Activated gamma-delta T cell treated with anti-CD3 and anti-CD28 coated beads, Interleukin-2, amount 50 U/mL, for 16 hours (primary cell): Measurements from ENCODE around the gene TMEM108.

ENCODE experiments used
- DNase-seq: peaks from one replicate; pipeline ENCODE4 v3.0.0-alpha.2; 2020; ENCODE audit warnings: low read depth

Gene TMEM108

DNA sequence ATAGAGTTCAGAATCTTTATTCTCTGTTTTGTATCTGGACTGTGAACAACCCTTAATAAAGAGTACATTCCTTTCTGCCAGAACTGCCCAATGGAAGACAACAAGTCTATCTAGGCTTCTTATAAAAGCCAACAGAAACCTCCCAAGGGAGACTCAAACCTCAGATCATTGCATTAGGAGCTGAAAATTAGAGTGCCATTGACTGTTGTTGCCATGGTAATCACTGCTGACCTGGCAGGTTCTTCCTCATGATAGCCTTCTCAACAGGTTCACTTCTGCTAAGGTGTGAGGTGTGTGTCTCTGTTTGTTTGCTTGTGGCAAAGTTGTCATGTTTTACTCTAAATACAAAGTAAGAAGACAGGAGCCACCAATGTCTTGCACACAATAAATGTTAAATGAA lies 79.2 kb downstream of the TMEM108 start:
- DNase-seq, result no peak

DNA sequence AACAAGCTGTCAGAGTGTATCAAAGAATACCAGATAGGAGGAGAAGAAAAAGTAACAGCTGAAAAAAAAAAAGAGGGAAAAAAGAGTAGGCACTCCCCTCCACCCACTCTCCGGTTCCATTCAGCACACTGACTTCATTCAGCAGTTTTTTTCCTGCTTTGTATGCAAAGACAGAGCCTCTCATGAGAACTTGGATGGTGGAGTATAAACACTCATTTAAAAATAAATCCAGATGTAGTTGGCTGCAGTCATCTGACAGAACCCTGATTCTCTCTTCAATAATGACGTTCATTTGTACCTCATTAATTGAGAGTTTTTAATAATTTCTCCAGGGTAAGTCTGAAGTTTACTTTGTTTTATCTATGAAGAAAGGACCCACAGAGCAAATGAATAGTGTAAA lies 81.0 kb downstream of the TMEM108 start:
- no peak for DNase-seq

DNA sequence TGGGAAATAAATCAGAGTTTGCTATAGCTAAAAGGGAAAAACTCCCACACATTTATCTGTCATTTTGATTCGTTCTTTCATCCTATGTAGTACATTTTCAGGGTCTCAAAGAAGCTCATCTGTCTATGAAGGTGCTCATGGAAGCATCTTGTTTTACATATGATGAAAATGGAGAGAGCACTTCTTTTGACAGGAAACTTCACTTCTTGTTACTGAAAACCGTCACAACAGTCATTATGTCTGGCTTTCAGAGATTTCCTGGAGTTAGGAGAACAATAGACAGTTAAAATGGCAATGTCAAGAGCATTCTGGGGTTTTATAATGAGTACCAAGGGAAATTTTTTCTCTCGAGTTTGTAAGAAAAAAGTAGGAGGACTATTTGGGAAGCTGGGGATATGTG lies 83.3 kb downstream of the TMEM108 start:
- DNase-seq, result no peak

DNA sequence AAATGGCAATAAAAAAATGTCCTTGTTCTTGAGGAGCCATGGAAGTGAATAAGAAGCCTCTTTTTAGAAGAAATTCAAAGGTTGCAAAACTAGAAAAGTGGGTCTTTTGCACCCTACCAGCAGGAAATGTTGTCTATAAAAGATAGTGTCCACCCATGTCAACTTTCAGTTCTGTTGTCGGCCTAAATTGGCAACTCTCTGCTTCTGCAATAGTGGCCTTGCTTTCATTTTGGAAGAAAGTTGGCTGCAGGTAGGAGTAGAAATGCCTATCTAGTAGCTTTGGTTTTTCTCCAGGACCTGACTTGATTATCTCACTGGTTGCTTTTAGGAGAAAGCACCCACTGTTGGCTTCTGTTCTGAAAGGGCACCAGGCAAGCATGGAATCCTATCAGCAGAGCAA lies 85.4 kb downstream of the TMEM108 start:
- no peak for DNase-seq

DNA sequence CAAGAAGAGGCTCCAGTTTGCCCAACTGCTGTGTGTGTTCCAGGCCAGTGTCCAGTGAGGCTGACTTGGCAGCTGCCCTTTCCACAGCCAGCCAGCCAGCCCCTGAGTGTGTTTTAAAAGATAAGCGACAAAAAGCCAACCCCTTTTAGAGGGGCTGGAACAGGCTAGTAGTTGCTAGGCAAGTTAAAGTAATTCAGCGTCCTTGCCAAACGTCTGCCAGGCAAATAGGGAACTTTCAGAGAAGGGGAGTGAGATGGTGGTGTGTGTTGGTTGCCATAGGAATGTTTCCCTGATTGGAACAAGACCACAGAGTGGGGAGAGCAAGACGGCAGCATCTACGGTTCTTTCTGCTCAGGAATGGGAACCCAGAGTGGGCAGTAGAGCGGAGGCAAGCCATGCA lies 86.3 kb downstream of the TMEM108 start:
- DNase-seq, result no peak

DNA sequence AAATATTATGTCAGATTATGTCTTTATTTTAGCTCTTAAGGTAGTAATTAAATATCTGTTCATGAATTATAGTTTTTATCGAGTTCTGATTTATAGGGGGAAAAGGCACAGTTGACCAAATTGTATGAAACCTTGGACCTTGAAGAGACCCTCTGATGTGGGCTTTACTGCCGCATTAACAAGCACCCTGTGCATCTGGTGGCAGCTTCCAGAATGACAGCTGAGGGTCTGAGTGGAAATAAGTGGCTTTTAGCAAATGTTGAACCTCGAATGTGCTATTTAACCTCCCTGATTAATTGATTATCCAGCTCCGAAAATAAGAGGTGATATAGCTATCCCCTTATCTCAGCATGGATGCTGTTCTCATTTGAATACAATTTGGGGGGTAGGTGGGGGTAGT lies 87.0 kb downstream of the TMEM108 start:
- DNase-seq, result no peak

DNA sequence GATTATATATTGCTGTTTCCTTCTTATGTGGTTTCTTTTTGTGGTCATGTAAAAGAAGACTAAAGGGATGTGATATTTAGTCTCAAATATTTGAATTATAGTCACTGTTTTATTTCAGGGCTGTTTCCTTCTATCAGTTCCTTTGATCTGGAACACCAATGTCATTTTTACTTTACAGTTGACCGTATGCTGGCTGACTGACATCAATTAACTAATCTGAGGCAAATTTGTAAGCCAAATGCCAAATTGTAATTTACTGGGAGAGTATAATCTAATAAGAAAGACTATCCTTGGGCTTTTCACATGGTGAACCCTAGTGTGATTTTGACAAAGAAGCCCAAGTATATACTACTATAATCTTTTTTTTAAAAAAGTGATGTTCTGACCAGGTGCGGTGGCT lies 87.6 kb downstream of the TMEM108 start:
- DNase-seq, result no peak

DNA sequence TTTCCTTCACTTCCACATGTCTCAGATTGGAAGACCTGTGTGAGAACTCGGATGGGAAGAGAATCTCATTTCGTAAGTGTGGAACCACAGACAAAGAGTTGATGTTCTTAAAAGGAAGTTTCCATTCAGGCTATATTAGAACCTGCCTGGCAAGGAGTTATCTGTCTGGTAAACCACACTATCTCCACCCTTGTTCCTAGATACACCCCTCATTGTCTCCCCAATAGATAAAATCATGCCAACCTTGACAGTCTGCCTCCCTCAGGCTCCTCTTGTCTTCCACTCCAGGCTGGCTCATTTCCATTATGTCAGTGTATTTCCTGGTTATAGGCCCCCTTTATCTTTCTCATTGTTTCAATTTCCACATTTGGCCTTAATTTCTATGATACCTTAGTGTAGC lies 89.2 kb downstream of the TMEM108 start:
- DNase-seq, result no peak

DNA sequence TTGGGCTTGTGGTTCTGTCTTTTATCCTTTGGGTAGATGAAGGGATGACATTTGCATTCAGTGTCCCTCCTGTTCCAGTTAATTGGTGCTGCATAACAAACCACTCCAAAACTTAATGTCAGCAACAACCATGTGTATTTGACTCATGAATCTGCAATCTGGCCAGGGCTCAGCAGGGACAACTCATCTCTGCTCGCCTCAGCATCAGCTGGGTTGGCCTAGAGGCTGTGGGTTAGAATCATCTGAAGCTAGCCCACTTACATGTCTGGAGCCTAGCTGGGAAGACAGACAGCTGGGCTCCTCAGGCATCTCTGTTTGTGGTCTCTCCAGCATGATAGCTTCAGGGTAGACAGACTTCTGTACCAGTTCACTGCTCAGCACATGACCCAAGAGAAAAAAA lies 92.0 kb downstream of the TMEM108 start:
- DNase-seq, result no peak

DNA sequence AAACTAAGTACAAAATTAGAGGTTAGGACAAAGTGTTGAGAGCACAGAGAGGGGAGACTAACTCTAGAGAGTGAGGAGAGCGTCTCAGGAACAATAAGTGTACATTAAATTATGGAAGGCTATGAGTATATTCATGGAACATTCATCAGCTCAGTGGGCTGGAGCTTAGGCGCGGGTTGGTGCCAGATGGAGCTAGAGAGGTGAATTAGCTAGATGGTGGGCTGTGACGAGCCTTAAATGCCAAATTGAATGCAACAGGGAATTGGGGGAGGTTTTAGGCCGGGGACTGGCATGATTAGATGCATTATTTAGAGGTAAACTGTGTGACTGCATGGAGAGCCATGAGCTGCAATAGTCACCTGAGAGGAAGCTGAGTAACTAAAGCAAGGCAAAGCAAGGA lies 97.1 kb downstream of the TMEM108 start:
- no peak for DNase-seq

DNA sequence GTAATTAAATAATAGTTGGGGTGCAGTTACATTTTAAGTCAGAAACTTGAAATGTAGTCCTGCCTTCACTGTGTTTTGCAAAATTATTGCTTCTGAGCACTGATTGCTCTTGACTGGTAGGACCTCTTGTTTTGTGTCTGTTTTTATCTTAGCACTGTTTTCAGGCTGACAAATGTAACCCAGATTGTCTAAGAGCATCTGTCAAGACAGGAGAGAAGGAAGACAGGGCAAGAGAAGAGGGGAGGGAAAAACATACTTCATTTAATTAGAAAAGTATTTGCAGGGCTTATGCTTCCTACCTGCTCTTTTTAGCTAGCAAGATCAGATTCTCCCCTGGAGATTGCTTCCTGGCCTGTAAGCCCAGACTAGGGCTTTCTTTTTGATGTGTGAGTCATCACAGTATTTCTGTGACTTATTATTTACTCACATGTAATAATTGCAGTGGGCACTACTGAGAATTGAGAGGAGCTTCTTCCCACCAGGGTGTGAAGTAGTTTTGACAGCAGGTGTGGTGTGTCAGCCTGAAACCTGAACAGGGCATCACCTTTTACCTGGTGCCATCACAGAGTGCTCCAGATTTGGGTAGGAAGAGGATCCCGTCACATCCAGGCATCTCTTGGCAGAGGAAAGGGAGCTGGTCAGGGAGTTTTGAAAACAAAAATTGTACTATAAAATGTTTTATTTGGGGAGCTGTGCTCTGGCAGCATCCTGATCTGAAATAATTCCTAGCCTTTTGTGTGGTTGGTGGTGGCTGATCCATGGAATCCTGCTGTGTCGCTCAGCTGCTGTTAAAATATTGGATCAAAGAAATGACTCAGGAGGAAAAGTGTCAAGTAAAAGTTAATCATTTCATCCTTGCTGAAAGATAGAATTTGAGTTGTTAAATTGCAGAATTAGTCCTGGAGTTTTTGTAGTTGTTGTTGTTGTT lies 98.2 kb downstream of the TMEM108 start:
- no peak for DNase-seq

DNA sequence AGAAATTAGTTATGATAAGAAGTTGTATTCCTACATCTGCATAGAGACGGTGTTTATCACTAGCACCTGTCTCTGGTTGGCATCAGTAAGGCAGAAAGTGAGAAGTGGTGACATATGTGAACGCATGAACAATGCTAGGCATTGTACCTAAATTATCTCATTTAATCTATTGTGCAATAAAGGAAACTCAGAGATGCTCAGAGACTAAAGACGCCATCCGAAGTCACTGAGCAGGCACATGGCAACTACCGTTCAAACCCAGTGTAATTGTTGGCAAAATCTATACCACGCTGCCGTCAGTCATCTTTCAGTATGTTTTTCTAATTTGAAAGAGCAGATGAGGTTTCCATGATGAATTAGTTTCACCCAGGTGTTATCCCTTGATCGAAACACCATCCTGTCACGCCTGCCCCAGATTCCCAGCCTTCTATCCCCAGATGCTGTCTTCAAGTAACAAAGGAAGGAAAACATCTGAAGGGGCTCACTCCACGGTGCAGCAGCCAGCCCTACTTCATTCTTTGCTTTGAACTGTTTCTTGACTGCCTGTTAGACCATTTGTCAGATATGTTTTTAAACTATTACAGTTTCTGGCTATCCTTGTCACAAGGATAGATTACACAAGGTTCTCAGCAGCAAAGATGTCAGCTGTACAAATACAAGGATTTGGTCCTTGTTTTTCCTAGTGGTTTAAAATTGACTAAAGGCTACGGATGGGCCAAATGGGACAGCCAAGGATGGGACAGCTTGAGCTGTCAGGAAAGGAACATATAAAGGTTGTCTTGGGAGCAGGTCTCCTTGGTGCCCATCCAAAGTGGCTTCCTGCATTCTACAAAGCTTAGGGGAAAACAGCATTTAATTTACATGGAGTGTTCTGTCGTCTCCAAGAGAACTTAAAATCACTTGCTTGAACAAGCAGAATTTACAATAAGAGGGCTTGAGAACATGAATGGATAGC lies 99.1 kb downstream of the TMEM108 start:
- no peak for DNase-seq

DNA sequence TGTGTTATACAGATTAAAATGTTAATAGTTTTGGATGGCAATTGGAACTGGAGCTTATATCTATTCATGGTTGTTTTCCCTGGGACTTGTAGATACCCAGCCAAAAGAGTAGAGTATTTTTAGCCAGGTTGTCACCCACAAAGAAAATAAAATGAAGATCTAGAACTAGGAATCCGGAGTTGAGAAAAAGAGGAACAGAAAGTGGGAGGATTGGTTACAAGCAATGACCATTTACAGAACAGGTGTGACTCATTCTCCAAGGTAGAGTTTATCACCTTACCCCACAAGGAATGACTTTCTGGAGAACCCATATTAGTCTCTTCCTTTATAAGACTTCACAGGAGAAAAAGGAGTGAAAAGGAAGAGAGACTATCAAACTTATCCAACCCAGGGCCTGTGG lies 99.8 kb downstream of the TMEM108 start:
- no peak for DNase-seq

DNA sequence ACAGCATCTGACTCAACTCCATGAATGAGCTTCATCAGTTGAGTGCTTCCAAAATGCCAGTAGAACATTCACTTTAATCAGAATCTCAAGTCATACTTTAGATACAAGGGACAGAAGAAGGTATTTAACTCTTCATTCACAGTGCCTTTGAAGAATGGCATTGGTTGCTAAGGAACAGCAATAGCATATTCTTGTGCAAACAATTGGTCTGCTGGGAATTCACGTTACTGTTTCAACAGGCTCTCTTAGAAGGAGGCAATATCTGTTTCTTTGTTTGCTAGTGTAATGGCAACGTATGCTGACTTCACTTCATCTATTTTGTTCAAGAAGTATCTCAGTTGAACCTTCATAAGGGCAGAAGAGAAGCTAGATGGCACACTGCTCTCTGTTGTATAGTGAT lies 113.9 kb downstream of the TMEM108 start:
- no peak for DNase-seq

DNA sequence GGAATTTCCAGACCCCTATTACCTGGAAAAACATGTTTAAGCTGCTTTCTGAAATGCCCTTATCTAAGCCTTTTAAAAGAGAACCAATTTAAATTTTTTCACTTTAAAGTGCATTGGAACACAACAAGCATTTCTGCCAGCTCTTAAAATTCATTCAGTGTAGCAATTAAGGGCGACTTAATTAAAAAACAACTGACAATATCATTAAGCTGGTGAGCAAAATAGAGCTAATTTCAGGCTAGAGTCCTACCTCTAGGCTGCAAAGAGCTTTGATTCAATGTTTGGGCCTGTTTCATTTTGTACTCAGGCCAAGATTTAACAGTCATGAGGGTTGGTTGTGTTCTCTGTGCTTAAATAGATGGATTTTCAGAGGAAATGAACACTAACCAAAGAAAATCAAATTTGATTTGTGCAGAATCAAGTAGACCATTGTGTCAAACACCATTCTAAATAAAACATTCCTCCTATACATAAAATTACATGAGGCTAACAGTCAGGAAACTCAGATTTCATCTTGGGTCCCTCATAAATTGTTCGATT lies 114.6 kb downstream of the TMEM108 start:
- no peak for DNase-seq

DNA sequence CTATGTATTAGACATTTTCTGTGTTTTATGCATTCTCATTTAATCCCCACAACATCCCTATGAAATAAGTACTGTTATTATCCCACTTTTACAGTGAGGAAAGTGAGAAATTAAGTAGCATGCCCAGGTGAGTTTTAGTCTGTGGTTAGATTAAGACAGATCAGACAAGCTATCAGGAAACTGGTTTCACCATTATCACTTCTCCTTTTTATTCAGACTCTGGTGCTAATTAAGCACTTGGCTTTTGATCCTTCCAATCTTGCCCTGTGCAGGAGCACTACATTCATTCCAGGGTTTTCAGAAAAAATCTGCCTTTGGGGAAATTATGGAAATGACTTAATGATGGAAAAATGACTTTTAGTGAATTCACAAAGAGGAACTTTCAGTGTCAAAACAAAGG lies 115.2 kb downstream of the TMEM108 start:
- no peak for DNase-seq

DNA sequence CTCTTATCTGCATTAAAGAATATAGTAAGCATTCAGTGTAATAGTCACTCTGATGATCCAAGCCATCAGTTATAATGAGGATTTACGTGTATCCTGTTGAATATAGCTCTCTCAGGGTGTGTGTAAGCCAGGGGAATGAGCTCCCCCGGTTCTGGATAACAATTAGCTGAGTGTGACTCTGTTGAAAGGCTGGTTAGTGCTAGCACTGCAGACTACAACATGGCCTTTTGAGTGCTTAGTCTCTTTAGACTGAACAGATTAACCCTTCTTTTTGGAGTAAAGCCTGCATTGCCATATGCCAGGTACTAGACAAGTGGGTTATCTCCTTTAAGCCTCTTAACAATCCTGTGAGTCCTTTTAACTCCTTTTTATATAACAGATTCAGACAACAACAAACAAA lies 119.5 kb downstream of the TMEM108 start:
- DNase-seq, result no peak

DNA sequence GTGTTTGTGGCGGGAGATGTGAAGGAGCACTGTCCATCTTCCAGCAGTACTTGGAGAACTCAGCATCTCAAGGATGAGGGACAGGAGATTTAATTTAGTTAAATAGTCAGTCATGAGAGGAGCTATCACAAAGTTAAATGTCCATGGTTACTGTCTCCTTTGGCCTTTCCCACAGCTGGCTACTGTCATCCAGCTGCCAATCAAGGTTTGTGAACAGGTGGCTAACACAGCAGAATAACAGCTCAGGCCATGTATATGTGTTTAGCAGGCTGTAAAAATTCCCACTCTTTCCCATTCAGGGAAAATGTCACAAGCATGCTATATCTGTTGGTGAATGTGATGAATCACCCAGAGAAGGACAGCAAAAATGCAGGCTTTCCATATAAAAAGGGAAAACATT lies 120.5 kb downstream of the TMEM108 start:
- no peak for DNase-seq

DNA sequence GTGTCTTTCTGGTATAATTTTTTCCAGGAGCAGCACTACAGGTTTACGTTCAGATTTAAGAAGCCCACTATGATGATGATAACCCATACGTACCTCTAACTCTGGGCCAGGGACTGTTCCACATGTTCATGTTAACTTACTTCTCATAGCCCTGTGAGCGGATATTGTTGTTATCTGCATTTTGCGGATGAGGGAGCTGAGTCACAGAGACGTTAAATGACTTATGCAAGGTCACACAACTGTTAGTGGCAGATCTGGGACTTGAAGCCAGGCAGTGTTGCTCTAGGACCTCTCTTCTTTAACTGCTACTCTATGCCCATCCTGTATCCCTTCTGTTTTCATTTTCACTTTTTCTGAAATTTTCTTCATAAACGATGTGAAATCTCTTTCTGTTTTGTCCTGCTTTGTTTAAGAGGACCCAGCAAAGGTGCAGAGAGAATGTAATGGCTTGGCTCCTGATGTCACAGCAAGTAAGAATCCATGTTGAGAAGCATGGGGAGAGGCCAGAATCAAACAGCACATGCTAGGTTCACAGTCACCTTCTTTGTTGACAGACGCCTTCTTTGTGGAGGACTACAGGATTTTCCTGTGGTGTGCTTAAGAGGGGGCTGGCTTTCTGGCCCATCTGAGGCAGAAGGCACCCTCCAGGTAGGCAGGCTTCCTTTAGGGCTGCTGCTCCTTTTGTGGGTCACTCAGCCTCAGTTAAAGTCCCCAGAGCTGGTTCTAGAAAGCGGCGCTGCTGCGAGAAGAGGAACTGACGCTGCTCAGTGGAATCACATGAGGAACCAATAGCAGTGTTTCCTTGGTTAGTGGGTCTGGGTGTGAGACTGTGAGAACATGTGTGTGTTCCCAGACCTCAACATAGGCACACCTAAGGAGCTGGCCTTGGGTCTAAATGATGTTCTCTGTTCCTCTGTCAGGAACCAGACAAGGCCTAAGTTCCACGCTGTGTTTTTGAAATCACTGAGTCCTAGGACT lies 121.6 kb downstream of the TMEM108 start:
- DNase-seq, result no peak

DNA sequence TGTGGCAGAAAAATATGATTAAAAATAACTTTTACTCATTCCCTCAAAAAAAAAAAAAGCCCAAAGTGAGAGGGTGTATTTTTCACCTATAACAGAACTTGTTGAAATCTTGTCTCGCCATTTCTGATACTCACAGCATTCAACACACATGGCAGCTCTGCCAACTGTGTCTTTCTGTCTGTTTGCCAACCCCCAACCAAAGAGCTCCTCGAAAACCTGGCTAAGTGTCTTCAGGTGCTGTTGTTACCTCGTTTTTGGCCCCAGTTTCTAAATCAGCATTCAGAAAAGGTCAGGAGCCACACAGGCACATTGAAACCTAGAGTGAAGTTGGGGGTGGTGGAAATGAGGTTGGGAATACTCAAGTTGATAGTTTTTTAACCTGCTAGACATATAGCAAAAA lies 123.5 kb downstream of the TMEM108 start:
- no peak for DNase-seq

DNA sequence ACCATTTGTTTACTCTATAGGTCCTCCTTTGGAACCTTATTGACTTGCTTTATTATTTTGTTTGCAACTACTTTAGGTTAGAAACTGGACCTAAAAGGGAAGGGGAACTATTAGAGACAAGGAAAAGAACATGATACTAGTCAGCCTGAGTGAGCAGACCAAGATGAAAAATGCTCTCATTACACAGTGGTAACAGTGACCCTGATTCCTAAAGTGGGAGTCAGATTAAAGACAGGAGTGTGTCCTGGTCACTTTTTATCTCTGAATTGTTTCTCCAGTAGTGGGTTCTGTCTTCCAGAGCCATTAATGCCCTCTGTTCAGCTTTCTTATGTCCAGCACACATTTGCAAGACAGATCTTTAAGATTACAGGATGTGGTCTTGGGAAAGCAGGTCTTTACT lies 124.1 kb downstream of the TMEM108 start:
- no peak for DNase-seq
